ENCODE data around the gene TUT4.

TUT4 gene

GRCh38 chr1:52511851-52512615 is 40.9 kb downstream of the TUT4 start:
- TF ChIP-seq, protein P1, sequence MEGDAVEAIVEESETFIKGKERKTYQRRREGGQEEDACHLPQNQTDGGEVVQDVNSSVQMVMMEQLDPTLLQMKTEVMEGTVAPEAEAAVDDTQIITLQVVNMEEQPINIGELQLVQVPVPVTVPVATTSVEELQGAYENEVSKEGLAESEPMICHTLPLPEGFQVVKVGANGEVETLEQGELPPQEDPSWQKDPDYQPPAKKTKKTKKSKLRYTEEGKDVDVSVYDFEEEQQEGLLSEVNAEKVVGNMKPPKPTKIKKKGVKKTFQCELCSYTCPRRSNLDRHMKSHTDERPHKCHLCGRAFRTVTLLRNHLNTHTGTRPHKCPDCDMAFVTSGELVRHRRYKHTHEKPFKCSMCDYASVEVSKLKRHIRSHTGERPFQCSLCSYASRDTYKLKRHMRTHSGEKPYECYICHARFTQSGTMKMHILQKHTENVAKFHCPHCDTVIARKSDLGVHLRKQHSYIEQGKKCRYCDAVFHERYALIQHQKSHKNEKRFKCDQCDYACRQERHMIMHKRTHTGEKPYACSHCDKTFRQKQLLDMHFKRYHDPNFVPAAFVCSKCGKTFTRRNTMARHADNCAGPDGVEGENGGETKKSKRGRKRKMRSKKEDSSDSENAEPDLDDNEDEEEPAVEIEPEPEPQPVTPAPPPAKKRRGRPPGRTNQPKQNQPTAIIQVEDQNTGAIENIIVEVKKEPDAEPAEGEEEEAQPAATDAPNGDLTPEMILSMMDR (IDR thresholded peaks at IDR 0.05) = no peak
- Histone ChIP-seq H3K36me3 (peaks cover 5 to 33% (median 13%) of the 10 kb centered on the region in 3 donors), H3K9me3 (no peaks in the 10 kb centered on the region), H3K4me1 (peaks cover 0 to 9% (median 0%) of the 10 kb centered on the region in 4 donors), H3K27me3 (no peaks in the 10 kb centered on the region), H3K4me3 (no peak overlapping the region), H3K27ac (no peak overlapping the region)
- DNase-seq = no peak
- intact Hi-C loops (cut with DNase I; ENCODE audit: low total_unique reads) = no loop called here

DNA sequence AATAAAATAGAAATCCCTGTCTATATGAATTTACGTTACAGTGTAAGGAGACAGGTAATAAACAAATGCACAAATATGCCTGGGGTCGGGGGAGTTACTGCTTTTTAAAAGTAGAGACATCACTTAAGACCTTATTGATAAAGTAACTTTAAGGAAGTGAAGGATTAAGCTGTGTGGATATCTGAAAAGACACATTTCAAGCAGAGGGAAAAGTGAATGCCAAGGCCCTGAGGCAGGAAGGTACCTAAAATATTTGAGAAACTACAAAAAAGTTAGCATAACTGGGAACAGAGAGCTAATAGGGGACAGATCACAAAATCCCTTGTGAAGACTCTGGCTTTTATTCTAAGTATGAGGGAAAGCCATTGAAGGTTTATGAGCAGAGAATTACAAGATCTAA is 41.5 kb downstream of the TUT4 start:
- H3K4me1 ChIP-seq = peaks cover 0 to 9% (median 0%) of the 10 kb centered on the region in 4 donors
- H3K27me3 ChIP-seq = no peaks in the 10 kb centered on the region
- no peaks in the 10 kb centered on the region for H3K9me3 ChIP-seq
- H3K4me3 ChIP-seq = no peak overlapping the region
- no peak for DNase-seq
- peaks cover 5 to 39% (median 13%) of the 10 kb centered on the region in 3 donors for H3K36me3 ChIP-seq
- intact Hi-C loops (cut with DNase I; ENCODE audit: low total_unique reads) = no loop called here
- H3K27ac ChIP-seq = no peak overlapping the region
- TF ChIP-seq, protein P1 (IDR thresholded peaks at IDR 0.05) = no peak

- no peak for DNase-seq
- peaks cover 0 to 26% (median 0%) of the 10 kb centered on the region in 3 donors for H3K36me3 ChIP-seq
- H3K27ac ChIP-seq = no peak overlapping the region
- no peaks in the 10 kb centered on the region for H3K27me3 ChIP-seq
- H3K4me1 ChIP-seq = peaks cover 0 to 9% (median 0%) of the 10 kb centered on the region in 4 donors
- TF ChIP-seq, protein P1 (IDR thresholded peaks at IDR 0.05) = no peak
- no peaks in the 10 kb centered on the region for H3K9me3 ChIP-seq
- intact Hi-C loops (cut with DNase I; ENCODE audit: low total_unique reads) = no loop called here
- H3K4me3 ChIP-seq = no peak overlapping the region
These were observed 45.9 kb downstream of the TUT4 start for GRCh38 chr1:52506920-52507546.

GRCh38 chr1:52506349-52506748 is 46.5 kb downstream of the TUT4 start:
- peaks cover 0 to 6% (median 0%) of the 10 kb centered on the region in 4 donors for H3K4me1 ChIP-seq
- H3K9me3 ChIP-seq = no peaks in the 10 kb centered on the region
- H3K36me3 ChIP-seq = peaks cover 0 to 26% (median 0%) of the 10 kb centered on the region in 3 donors
- no peak for DNase-seq
- H3K4me3 ChIP-seq = no peak overlapping the region
- intact Hi-C loops (cut with DNase I; ENCODE audit: low total_unique reads) = no loop called here
- TF ChIP-seq, protein P1 (IDR thresholded peaks at IDR 0.05) = no peak
- H3K27ac ChIP-seq = no peak overlapping the region
- H3K27me3 ChIP-seq = no peaks in the 10 kb centered on the region

- no peak overlapping the region for H3K27ac ChIP-seq
- DNase-seq = no peak
- H3K4me3 ChIP-seq = no peak overlapping the region
- TF ChIP-seq, protein P1 (IDR thresholded peaks at IDR 0.05) = no peak
- H3K36me3 ChIP-seq = peaks cover 0 to 20% (median 0%) of the 10 kb centered on the region in 3 donors
- no peaks in the 10 kb centered on the region for H3K9me3 ChIP-seq
- H3K4me1 ChIP-seq = no peaks in the 10 kb centered on the region
- H3K27me3 ChIP-seq = no peaks in the 10 kb centered on the region
- intact Hi-C loops (cut with DNase I; ENCODE audit: low total_unique reads) = no loop called here
These were observed 48.2 kb downstream of the TUT4 start for GRCh38 chr1:52504720-52505119.
